CD14-positive monocyte (primary cell): ENCODE data around the gene AK9. TPM values are rescaled to one million over a fixed set of nuclear protein-coding genes. Genes with fewer than 3 reads are reported as not detected.

ENCODE experiments used
- DNase-seq, 3 donors: peaks; one replicate each; pipeline ENCODE4 v3.0.0-alpha.2; 2011 to 2022
- H2AFZ ChIP-seq: 2 replicates; pipeline ENCODE4 v1.6.0; 2012; ENCODE audit warnings: mild to moderate bottlenecking, low read depth, low read length, inconsistent platforms; ENCODE audit not compliant: insufficient read depth, poor library complexity, severe bottlenecking
- H3K27ac ChIP-seq, 2 donors: 1 replicate in 1 of 2; 2 replicates in 1 of 2; pipeline ENCODE4 v1.5.1; 2012 to 2013; ENCODE audit warnings: low read length in 2 of 2, control low read depth in 1 of 2, inconsistent platforms in 1 of 2, low read depth in 1 of 2, mild to moderate bottlenecking in 1 of 2
- H3K27me3 ChIP-seq, 2 donors: one replicate each; pipeline versions ENCODE4 v1.6.0 to v1.6.1; 2011 to 2013; ENCODE audit warnings: low read length in 2 of 2; ENCODE audit not compliant: control insufficient read depth in 2 of 2, insufficient read depth in 2 of 2
- H3K36me3 ChIP-seq, 2 donors: replicated peaks in 1 of 2; 1 replicate in 1 of 2; 2 replicates in 1 of 2; pipeline versions ENCODE4 v1.5.1 to v1.6.1; 2012 to 2013; ENCODE audit warnings: low read length in 2 of 2, control low read depth in 1 of 2, inconsistent platforms in 1 of 2, mild to moderate bottlenecking in 1 of 2; ENCODE audit not compliant: insufficient read depth in 2 of 2, control insufficient read depth in 1 of 2
- H3K4me1 ChIP-seq, 2 donors: 1 replicate in 1 of 2; 2 replicates in 1 of 2; pipeline versions ENCODE4 v1.5.1 to v1.6.1; 2012 to 2013; ENCODE audit warnings: low read length in 2 of 2, control low read depth in 1 of 2, inconsistent platforms in 1 of 2, mild to moderate bottlenecking in 1 of 2, moderate library complexity in 1 of 2; ENCODE audit not compliant: insufficient read depth in 2 of 2, control insufficient read depth in 1 of 2
- H3K4me2 ChIP-seq: replicated peaks from 2 replicates; pipeline ENCODE3; 2012; ENCODE audit warnings: low read length, moderate library complexity, mild to moderate bottlenecking; ENCODE audit not compliant: poor library complexity, severe bottlenecking; ENCODE audit errors: extremely low read depth
- H3K4me3 ChIP-seq, 3 experiments: fragments of 200-600 bp in 1 of 3; sonication (generic) in 1 of 3; replicated peaks in 1 of 3; 1 replicate in 2 of 3; 2 replicates in 1 of 3; pipeline ENCODE4 v1.5.1; 2011 to 2013; ENCODE audit warnings: low read length in 3 of 3, mild to moderate bottlenecking in 3 of 3, control low read depth in 2 of 3, low read depth in 2 of 3, inconsistent platforms in 1 of 3, moderate library complexity in 1 of 3
- H3K79me2 ChIP-seq: 2 replicates; pipeline ENCODE4 v1.6.0; 2012; ENCODE audit warnings: mild to moderate bottlenecking, control low read depth, inconsistent platforms, low read length, moderate library complexity; ENCODE audit not compliant: insufficient read depth
- H3K9ac ChIP-seq: 2 replicates; pipeline ENCODE4 v1.6.0; 2017; ENCODE audit warnings: low read length, mild to moderate bottlenecking; ENCODE audit not compliant: insufficient read depth, poor library complexity, severe bottlenecking
- H3K9me3 ChIP-seq, 2 donors: replicated peaks in 1 of 2; 1 replicate in 1 of 2; 2 replicates in 1 of 2; pipeline versions ENCODE4 v1.5.1 to v1.6.1; 2012 to 2013; ENCODE audit warnings: low read length in 2 of 2, control low read depth in 1 of 2; ENCODE audit not compliant: control insufficient read depth in 1 of 2, insufficient read depth in 1 of 2
- H4K20me1 ChIP-seq: 2 replicates; pipeline ENCODE4 v1.6.0; 2012; ENCODE audit warnings: mild to moderate bottlenecking, low read length, control low read depth, moderate library complexity; ENCODE audit not compliant: insufficient read depth
- H3K27ac Mint-ChIP-seq, 7 donors: one replicate each; pipeline ENCODE4 v1.8.0; 2020; ENCODE audit warnings: mild to moderate bottlenecking in 7 of 7, mixed read lengths in 7 of 7, moderate library complexity in 6 of 7, inconsistent platforms in 2 of 7
- H3K27me3 Mint-ChIP-seq, 3 donors: one replicate each; pipeline ENCODE4 v1.8.0; 2021 to 2022; ENCODE audit warnings: low read depth in 3 of 3, mild to moderate bottlenecking in 3 of 3, mixed read lengths in 3 of 3, moderate library complexity in 3 of 3, inconsistent platforms in 1 of 3
- H3K36me3 Mint-ChIP-seq, 2 donors: one replicate each; pipeline ENCODE4 v1.8.0; 2020; ENCODE audit warnings: mixed read lengths in 2 of 2, inconsistent platforms in 1 of 2, mild to moderate bottlenecking in 1 of 2
- H3K4me1 Mint-ChIP-seq: one replicate; pipeline ENCODE4 v1.8.0; 2020; ENCODE audit warnings: mild to moderate bottlenecking, mixed read lengths
- H3K4me3 Mint-ChIP-seq, 2 donors: one replicate each; pipeline ENCODE4 v1.8.0; 2020; ENCODE audit warnings: mild to moderate bottlenecking in 2 of 2, mixed read lengths in 2 of 2, moderate library complexity in 1 of 2
- H3K9me3 Mint-ChIP-seq, 7 donors: one replicate each; pipeline ENCODE4 v1.8.0; 2020 to 2022; ENCODE audit warnings: mixed read lengths in 7 of 7, mild to moderate bottlenecking in 6 of 7, moderate library complexity in 6 of 7, inconsistent platforms in 2 of 7
- CTCF ChIP-seq: fragments of 200-600 bp; IDR thresholded peaks from one replicate; pipeline ENCODE4 v1.8.0; 2022; ENCODE audit warnings: antibody characterized with exemption, mild to moderate bottlenecking
- WGBS: methylation state at CpG from one replicate; pipeline ENCODE4 v1.1.5; 2013; ENCODE audit warnings: missing lambda C conversion rate; ENCODE audit not compliant: insufficient coverage; 5-methylcytosine and 5-hydroxymethylcytosine counted together
- intact Hi-C, 2 donors: fragments of 100-400 bp; cut with micrococcal nuclease; formaldehyde crosslinking; loops; one replicate each; pipeline versions ENCODE4 v1.15.0 to v1.15.1; 2023
- polyA plus RNA-seq, 3 donors: library from polyadenylated mRNA; depleted of rRNA in 1 of 3; unstranded in 2 of 3; stranded (reverse) in 1 of 3; fragments of 300-500 nt in 2 of 3; fragments of >200 nt in 1 of 3; fragmentation: Illumina TruSeq in 2 of 3; gene quantifications; 1 replicate in 2 of 3; 2 replicates in 1 of 3; pipeline ENCODE4 v1.2.3, GENCODE V29; 2012 to 2021

Gene AK9
- polyA plus RNA-seq, 3 donors: 2.6 to 3.1 (median 2.8) TPM

- Histone ChIP-seq H4K20me1 (no peaks in the 10 kb centered on the region), H3K36me3 (peaks cover 0 to 4% of the 10 kb centered on the region in 2 donors), H3K9me3 (peaks cover 0 to 3% of the 10 kb centered on the region in 2 donors), H3K9ac (no peak overlapping the region), H2AFZ (no peak overlapping the region), H3K4me3 (no peak overlapping the region), H3K79me2 (no peaks in the 10 kb centered on the region), H3K4me2 (no peak overlapping the region), H3K4me1 (no peaks in the 10 kb centered on the region), H3K27me3 (no peaks in the 10 kb centered on the region), H3K27ac (no peak overlapping the region)
- Mint-ChIP-seq H3K36me3 (peaks cover 3 to 10% of the 10 kb centered on the region in 2 donors), H3K9me3 (peaks cover 0 to 7% (median 4%) of the 10 kb centered on the region in 7 donors), H3K4me1 (peaks cover 3% of the 10 kb centered on the region), H3K4me3 (no peak overlapping the region), H3K27ac (no peak overlapping the region), H3K27me3 (no peaks in the 10 kb centered on the region)
- intact Hi-C loops: no loop called here
- no peak for DNase-seq
- TF ChIP-seq CTCF: no peak
- WGBS: no CpG with 5 or more reads among the region's 1 CpG
These were observed 81.3 kb downstream of the AK9 start for GRCh38 chr6:109609737-109610136.

GRCh38 chr6:109606359-109606758 is 84.6 kb downstream of the AK9 start:
- no peak for DNase-seq
- no peak overlapping the region for H3K4me3 Mint-ChIP-seq

More at GRCh38 chr6:109606359-109606758, 84.6 kb downstream of the AK9 start:
- Histone ChIP-seq H3K4me2 (no peak overlapping the region), H3K27ac (no peak overlapping the region), H4K20me1 (no peaks in the 10 kb centered on the region), H3K4me3 (no peak overlapping the region), H3K9ac (no peak overlapping the region), H3K9me3 (peaks cover 0 to 13% of the 10 kb centered on the region in 2 donors), H3K27me3 (no peaks in the 10 kb centered on the region), H3K4me1 (no peaks in the 10 kb centered on the region), H2AFZ (no peak overlapping the region), H3K79me2 (no peaks in the 10 kb centered on the region), H3K36me3 (peaks cover 0 to under 1% of the 10 kb centered on the region in 2 donors)
- H3K4me1 Mint-ChIP-seq: peaks cover 3% of the 10 kb centered on the region
- H3K9me3 Mint-ChIP-seq: peaks cover 8 to 21% (median 13%) of the 10 kb centered on the region in 7 donors
- 100% methylated on average over 2 of the region's 2 CpGs for WGBS
- TF ChIP-seq CTCF: no peak
- H3K36me3 Mint-ChIP-seq: peaks cover 0 to 6% of the 10 kb centered on the region in 2 donors
- intact Hi-C loops: no loop called here
- no peak overlapping the region for H3K27ac Mint-ChIP-seq
- no peaks in the 10 kb centered on the region for H3K27me3 Mint-ChIP-seq
